ENCODE results near the gene PEDS1. TPM values are rescaled to one million over a fixed set of nuclear protein-coding genes. Genes with fewer than 3 reads are reported as not detected.

Gene PEDS1
- total RNA-seq, 4 donors from 2014 or later: 24.1 to 46.3 (median 31.8) TPM

DNA sequence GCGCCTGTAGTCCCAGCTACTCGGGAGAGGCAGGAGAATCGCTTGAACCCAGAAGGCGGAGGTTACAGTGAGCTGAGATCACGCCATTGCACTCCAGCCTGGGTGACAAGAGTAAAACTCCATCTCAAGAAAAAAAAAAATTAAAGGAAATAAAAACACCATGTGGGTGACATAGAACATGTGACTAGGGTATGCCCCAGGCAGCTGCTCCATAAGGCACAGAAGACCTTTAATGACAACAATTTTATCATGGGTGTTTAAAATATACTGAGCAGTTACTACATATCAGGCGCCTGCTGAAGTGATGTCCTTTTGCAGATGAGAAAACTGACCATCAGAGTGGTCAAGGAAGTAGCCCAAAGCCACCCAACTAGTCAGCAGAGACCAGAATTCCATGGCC lies 8.0 kb downstream of the PEDS1 start:
- peak overlapping the region in 1 of 4 donors; percentile 50 for H3K27ac ChIP-seq
- 83 to 87% methylated on average over 1 to 6 of the region's 6 CpGs for WGBS, 2 donors (ENCODE audit: low coverage in 1 of 2)
- no peak overlapping the region for H3K4me3 ChIP-seq
- no peaks in the 10 kb centered on the region for H3K27me3 ChIP-seq
- peaks cover 0 to 97% (median 31%) of the 10 kb centered on the region in 3 donors for H3K4me1 ChIP-seq
- H3K9me3 ChIP-seq: no peaks in the 10 kb centered on the region
- peaks cover 0 to 40% of the 10 kb centered on the region in 2 donors for H3K36me3 ChIP-seq
- no peak for TF ChIP-seq EP300 (IDR thresholded peaks at IDR 0.05)
- TF ChIP-seq POLR2AphosphoS5 (IDR thresholded peaks at IDR 0.05): no peak
- TF ChIP-seq, protein P1, sequence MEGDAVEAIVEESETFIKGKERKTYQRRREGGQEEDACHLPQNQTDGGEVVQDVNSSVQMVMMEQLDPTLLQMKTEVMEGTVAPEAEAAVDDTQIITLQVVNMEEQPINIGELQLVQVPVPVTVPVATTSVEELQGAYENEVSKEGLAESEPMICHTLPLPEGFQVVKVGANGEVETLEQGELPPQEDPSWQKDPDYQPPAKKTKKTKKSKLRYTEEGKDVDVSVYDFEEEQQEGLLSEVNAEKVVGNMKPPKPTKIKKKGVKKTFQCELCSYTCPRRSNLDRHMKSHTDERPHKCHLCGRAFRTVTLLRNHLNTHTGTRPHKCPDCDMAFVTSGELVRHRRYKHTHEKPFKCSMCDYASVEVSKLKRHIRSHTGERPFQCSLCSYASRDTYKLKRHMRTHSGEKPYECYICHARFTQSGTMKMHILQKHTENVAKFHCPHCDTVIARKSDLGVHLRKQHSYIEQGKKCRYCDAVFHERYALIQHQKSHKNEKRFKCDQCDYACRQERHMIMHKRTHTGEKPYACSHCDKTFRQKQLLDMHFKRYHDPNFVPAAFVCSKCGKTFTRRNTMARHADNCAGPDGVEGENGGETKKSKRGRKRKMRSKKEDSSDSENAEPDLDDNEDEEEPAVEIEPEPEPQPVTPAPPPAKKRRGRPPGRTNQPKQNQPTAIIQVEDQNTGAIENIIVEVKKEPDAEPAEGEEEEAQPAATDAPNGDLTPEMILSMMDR (IDR thresholded peaks at IDR 0.05): no peak
- no peak for TF ChIP-seq POLR2A (IDR thresholded peaks at IDR 0.05)
- ATAC-seq: no peak

DNA sequence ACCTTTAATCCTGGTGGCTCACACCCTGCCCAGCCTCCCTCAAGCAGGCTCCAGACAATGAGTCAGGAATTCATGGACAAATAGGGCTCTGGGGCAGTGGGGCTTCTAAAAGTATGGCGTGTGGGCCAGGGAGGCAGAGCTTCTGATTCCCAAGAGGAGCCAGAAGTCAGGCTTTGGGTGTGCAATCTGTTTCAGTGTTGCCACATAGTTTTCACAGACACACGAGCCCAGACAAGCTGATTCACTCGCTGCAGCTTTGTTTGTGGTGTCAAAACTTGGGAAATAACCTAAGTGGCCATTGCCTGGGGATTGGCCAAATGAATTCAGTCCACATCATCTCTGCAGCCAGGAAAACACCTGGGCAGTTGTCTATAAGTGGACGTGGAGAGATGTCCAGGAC lies 9.2 kb downstream of the PEDS1 start:
- ATAC-seq: peak; percentile 91
- Histone ChIP-seq H3K36me3 (peaks cover 0 to 50% of the 10 kb centered on the region in 2 donors), H3K27me3 (no peaks in the 10 kb centered on the region), H3K4me3 (no peak overlapping the region), H3K27ac (peak overlapping the region in 3 of 4 donors; percentile 32 to 60 (median 48)), H3K9me3 (no peaks in the 10 kb centered on the region), H3K4me1 (peaks cover 0 to 97% (median 19%) of the 10 kb centered on the region in 3 donors)
- 35 to 53% methylated on average over 2 to 4 of the region's 4 CpGs for WGBS, 2 donors (ENCODE audit: low coverage in 1 of 2)
- TF ChIP-seq, protein P1 (IDR thresholded peaks at IDR 0.05): no peak
- TF ChIP-seq POLR2AphosphoS5 (IDR thresholded peaks at IDR 0.05): peak; percentile 62

DNA sequence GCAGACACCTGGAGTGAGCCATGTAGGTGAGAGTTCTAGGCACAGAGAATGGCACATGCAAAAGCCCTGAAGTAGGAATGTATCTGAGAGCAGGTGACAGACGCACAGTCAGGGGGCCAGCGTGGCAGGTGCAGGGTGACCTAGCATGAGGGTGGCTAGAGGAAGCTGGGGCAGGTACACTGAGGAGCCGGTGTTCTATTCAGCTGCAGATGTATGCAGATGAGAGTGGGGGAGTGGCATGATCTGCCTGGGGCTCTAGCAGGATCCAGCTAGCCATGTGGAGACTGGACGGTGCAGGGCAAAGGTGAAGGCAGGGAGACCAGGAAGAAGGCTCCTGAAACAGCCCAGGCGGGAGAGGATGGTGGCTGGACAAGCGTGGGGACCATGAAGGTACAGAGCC lies 10.7 kb downstream of the PEDS1 start:
- peaks cover 0 to 97% (median 11%) of the 10 kb centered on the region in 3 donors for H3K4me1 ChIP-seq
- H3K4me3 ChIP-seq: no peak overlapping the region
- ATAC-seq: no peak
- H3K27me3 ChIP-seq: no peaks in the 10 kb centered on the region
- TF ChIP-seq EP300 (IDR thresholded peaks at IDR 0.05): no peak
- no peak for TF ChIP-seq POLR2AphosphoS5 (IDR thresholded peaks at IDR 0.05)
- TF ChIP-seq POLR2A (IDR thresholded peaks at IDR 0.05): no peak
- TF ChIP-seq, protein P1 (IDR thresholded peaks at IDR 0.05): no peak
- 64 to 77% methylated on average over 3 to 6 of the region's 6 CpGs for WGBS, 2 donors (ENCODE audit: low coverage in 1 of 2)
- no peak overlapping the region for H3K27ac ChIP-seq
- H3K36me3 ChIP-seq: peaks cover 0 to 41% of the 10 kb centered on the region in 2 donors
- no peaks in the 10 kb centered on the region for H3K9me3 ChIP-seq

DNA sequence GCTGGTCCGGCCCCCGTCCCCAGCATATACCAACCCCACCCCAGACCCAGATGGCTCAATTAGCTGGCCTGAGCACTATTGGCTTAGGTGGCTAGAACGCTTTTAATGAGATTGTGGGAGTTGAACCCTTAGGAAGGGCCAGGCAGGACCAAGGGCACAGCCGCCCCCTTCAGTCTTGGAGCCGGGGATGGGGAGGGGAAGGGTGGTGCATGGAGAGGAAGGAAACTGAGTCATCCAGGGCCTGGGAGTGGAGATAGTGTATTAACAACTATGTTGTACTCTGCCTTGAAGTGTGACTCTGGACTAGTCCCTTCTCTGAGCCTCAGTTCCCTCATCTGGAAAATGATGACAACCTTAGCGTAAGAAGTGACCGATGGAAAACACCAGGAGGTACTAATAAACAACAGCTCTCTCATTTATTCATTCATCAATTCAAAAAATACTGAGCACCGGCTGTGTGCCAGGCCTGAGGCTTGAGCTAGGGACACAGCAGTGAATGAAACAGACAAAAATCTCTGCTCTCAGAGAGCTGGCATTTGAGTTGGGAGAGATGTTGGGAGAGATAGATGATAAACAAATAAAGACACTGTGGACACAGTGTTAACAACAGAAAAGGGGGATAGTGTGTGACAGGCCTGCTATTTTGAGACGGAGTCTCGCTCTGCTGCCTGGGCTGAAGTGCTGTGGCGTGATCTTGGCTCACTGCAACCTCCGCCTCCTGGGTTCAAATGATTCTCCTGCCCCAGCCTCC lies 11.5 kb downstream of the PEDS1 start:
- H3K27me3 ChIP-seq: no peaks in the 10 kb centered on the region
- peak overlapping the region in 2 of 4 donors; percentile 18 to 28 for H3K27ac ChIP-seq
- no peaks in the 10 kb centered on the region for H3K9me3 ChIP-seq
- no peak overlapping the region for H3K4me3 ChIP-seq
- WGBS, 2 donors (ENCODE audit: low coverage in 1 of 2): 69 to 78% methylated on average over 7 of the region's 12 CpGs
- H3K4me1 ChIP-seq: peaks cover 0 to 97% (median 9%) of the 10 kb centered on the region in 3 donors
- ATAC-seq: no peak
- no peak for TF ChIP-seq POLR2A (IDR thresholded peaks at IDR 0.05)
- peaks cover 0 to 42% of the 10 kb centered on the region in 2 donors for H3K36me3 ChIP-seq

DNA sequence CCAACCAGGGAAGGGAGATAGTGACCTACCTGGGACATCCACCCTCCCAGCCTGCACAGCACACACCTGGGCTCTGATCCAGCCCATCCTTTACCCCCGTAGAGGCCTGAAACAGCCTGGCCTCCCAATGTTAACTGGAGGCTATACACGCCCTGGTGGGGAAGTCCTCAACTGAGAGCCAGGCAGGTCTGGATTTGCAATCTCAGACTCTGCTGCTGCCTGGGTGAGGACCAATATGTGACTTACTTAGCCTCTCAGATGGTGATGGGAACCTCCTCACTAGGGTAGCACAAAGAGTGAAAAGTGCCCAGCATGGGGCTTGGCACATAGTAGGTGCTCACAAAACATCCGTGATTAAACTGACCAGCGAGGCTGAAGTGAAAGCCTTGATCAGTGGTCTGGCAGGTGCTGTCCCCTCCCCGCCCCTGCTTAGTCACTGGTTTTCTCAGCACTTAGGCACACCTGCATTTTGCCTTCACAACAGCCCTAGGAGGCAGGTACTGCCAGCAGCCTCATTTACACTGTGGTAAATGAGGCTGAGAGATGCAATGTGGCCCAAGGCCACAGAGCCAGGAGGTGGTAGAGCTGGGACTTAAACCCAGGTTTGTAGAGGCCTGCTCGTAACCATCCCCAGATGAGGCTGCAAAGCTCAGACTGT lies 12.4 kb downstream of the PEDS1 start:
- no peak for ATAC-seq
- Histone ChIP-seq H3K9me3 (no peaks in the 10 kb centered on the region), H3K4me3 (no peak overlapping the region), H3K36me3 (peaks cover 0 to 46% of the 10 kb centered on the region in 2 donors), H3K4me1 (peaks cover 0 to 90% (median 4%) of the 10 kb centered on the region in 3 donors), H3K27ac (peak overlapping the region in 1 of 4 donors; percentile 28), H3K27me3 (no peaks in the 10 kb centered on the region)
- TF ChIP-seq, protein P1 (IDR thresholded peaks at IDR 0.05): no peak
- no peak for TF ChIP-seq EP300 (IDR thresholded peaks at IDR 0.05)
- TF ChIP-seq POLR2AphosphoS5 (IDR thresholded peaks at IDR 0.05): no peak
- TF ChIP-seq POLR2A (IDR thresholded peaks at IDR 0.05): no peak
- WGBS, 2 donors (ENCODE audit: low coverage in 1 of 2): 81 to 83% methylated on average over 2 of the region's 6 CpGs

Data from gastroesophageal sphincter (tissue), 4 donors.